Retinal pigment epithelial cell (primary cell): ENCODE results near the gene CALML5.

Experiments used
- DNase-seq: peaks from one replicate; pipeline ENCODE4 v3.0.0-alpha.2; 2010; ENCODE audit warnings: low read depth
- H3K4me3 ChIP-seq: 2 replicates; pipeline ENCODE4 v1.5.1; 2011; ENCODE audit warnings: mild to moderate bottlenecking, low read length, control low read depth, moderate library complexity
- CTCF ChIP-seq: conservative IDR thresholded peaks from 2 replicates; pipeline ENCODE4 v1.5.1; 2011; ENCODE audit warnings: low read depth, low read length, control low read depth, inconsistent platforms

Gene CALML5

GRCh38 chr10:5486853-5487235 lies 12.5 kb downstream of the CALML5 start:
- TF ChIP-seq CTCF = no peak
- H3K4me3 ChIP-seq = no peak overlapping the region
- no peak for DNase-seq

GRCh38 chr10:5485948-5486852 lies 13.2 kb downstream of the CALML5 start:
- no peak overlapping the region for H3K4me3 ChIP-seq
- DNase-seq = no peak
- no peak for TF ChIP-seq CTCF

GRCh38 chr10:5485290-5485689 lies 14.1 kb downstream of the CALML5 start:
- H3K4me3 ChIP-seq = no peak overlapping the region
- DNase-seq = no peak
- no peak for TF ChIP-seq CTCF

- H3K4me3 ChIP-seq = no peak overlapping the region
- no peak for DNase-seq
Observed at GRCh38 chr10:5484205-5484604, 15.2 kb downstream of the CALML5 start.

GRCh38 chr10:5482016-5482415 lies 17.4 kb downstream of the CALML5 start:
- TF ChIP-seq CTCF = no peak

More at GRCh38 chr10:5484205-5484604, 15.2 kb downstream of the CALML5 start:
- no peak for TF ChIP-seq CTCF

GRCh38 chr10:5481121-5481520 lies 18.2 kb downstream of the CALML5 start:
- no peak for TF ChIP-seq CTCF
- H3K4me3 ChIP-seq = no peak overlapping the region
- no peak for DNase-seq

More at GRCh38 chr10:5482016-5482415, 17.4 kb downstream of the CALML5 start:
- H3K4me3 ChIP-seq = no peak overlapping the region
- DNase-seq = no peak

GRCh38 chr10:5480162-5480941 lies 19.0 kb downstream of the CALML5 start:
- DNase-seq = no peak
- TF ChIP-seq CTCF = no peak
- H3K4me3 ChIP-seq = no peak overlapping the region
